Fibroblast of skin of left quadriceps (primary cell): ENCODE data around the gene ZNF541.

Experiments used
- DNase-seq, 2 experiments: peaks; one replicate each; pipeline ENCODE4 v3.0.0-alpha.2; 2013; ENCODE audit warnings: low read depth in 2 of 2

ZNF541 gene, protein sequence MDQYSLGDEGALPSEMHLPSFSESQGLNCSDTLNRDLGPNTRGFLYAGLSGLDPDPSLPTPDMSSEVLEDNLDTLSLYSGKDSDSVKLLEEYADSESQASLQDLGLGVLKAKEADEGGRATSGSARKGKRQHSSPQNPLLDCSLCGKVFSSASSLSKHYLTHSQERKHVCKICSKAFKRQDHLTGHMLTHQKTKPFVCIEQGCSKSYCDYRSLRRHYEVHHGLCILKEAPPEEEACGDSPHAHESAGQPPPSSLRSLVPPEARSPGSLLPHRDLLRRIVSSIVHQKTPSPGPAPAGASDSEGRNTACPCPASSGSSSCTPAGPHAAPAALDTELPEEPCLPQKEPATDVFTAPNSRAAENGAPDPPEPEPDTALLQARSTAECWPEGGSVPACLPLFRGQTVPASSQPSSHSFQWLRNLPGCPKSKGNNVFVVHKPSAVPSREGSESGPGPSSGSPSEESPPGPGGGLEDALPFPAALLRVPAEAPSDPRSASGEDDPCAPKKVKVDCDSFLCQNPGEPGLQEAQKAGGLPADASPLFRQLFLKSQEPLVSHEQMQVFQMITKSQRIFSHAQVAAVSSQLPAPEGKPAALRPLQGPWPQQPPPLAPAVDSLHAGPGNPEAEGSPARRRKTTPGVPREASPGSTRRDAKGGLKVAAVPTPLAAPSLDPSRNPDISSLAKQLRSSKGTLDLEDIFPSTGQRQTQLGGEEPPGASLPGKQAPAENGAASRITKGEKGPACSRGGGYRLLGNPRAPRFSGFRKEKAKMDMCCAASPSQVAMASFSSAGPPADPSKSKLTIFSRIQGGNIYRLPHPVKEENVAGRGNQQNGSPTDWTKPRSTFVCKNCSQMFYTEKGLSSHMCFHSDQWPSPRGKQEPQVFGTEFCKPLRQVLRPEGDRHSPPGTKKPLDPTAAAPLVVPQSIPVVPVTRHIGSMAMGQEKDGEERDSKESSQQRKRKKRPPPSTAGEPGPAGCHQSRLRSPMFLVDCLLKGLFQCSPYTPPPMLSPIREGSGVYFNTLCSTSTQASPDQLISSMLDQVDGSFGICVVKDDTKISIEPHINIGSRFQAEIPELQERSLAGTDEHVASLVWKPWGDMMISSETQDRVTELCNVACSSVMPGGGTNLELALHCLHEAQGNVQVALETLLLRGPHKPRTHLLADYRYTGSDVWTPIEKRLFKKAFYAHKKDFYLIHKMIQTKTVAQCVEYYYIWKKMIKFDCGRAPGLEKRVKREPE (N-terminal part only)

DNA sequence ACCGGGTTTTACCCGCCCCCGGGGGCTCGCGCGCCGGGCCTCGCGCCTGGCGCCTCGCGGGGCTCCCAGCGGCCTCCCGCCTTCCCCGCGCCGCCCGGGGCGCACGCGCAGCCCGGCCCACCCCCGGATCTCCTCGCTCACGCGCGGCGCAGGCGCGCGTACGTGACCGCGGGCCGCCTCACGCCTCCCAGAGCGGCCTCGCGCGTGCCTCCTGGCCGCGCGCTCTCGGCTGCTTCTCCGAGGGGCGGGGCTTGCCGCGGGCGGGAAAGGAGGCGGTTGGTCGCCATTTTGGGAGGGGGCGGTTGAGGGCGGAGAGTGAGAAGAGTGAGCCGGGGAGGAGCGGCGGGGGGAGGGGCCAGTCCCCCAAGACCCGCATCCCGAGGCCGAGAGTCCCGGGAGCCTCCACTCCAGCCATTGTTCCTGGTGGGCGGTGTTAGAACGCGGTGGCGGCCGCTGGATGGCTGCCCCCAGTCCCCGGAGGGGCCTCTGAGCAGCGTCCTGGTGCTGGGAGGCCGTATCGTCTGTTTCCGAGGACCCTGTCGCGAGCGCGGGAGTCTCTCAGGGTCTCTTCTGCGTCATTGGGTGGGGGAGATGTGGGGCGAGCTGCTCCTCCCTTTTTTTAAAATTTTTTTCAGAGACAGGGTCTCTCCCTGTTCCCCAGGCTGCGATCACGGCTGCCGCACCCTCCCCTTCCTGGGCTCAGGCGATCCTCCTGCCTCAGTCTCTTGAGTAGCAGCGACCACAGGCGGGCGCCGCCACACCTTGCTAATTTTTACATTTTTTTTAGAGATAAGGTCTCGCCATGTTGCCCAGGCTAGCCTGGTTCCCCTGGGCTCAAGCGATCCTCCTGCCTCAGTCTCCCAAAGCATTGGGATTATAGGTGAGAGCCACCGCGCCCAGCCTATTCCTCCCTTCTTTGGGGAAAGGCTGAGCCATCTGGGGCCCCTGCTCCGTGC is at the start of gene ZNF541:
ZNF541 (minus strand) TSS at position 78 of the 956 bp plus-strand sequence. CDS start 17,292 bp downstream, outside the sequence.
- peak; percentile 15 to 16 for DNase-seq

GRCh38 chr19:47619763-47620162 is 46.8 kb upstream of the ZNF541 start:
- no peak for DNase-seq

DNA sequence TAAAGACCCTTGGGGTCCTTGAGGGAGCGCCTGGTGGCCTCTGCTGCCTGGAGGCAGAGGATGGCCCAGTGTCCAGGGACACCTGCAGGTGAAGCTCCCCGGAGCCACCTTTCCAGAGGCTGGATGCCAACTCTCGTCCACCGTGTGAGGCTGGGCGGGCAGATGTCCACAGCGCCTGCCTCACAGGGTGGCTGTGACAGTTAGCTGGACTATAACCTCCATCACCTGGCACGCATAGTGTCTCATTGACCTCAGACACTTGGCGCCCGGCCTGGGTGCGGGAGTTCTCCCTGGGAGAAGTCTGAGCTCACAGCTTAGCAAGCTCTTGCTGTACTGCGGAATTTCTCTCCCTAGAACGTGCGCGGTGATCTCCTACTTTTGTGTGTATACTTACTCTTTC is 45.8 kb upstream of the ZNF541 start:
- no peak for DNase-seq

GRCh38 chr19:47615714-47616113 is 42.8 kb upstream of the ZNF541 start:
- no peak for DNase-seq

GRCh38 chr19:47615230-47615629 is 42.3 kb upstream of the ZNF541 start:
- DNase-seq: no peak

- DNase-seq: no peak
Observed at GRCh38 chr19:47614559-47614958, 41.6 kb upstream of the ZNF541 start.

DNA sequence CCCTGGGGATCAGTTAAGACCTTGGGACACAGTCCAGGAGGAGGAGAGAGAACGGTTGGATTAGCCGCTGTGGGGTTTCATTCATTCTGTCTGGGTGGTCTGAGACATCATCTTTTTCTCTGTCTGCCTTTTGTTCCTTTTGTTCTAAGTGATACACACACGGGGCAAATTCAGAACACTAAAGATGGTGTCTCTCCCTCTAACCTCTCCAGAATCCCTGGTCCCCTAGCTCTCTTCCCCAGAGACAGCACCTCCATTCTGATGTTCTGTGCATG is 41.0 kb upstream of the ZNF541 start:
- no peak for DNase-seq

DNA sequence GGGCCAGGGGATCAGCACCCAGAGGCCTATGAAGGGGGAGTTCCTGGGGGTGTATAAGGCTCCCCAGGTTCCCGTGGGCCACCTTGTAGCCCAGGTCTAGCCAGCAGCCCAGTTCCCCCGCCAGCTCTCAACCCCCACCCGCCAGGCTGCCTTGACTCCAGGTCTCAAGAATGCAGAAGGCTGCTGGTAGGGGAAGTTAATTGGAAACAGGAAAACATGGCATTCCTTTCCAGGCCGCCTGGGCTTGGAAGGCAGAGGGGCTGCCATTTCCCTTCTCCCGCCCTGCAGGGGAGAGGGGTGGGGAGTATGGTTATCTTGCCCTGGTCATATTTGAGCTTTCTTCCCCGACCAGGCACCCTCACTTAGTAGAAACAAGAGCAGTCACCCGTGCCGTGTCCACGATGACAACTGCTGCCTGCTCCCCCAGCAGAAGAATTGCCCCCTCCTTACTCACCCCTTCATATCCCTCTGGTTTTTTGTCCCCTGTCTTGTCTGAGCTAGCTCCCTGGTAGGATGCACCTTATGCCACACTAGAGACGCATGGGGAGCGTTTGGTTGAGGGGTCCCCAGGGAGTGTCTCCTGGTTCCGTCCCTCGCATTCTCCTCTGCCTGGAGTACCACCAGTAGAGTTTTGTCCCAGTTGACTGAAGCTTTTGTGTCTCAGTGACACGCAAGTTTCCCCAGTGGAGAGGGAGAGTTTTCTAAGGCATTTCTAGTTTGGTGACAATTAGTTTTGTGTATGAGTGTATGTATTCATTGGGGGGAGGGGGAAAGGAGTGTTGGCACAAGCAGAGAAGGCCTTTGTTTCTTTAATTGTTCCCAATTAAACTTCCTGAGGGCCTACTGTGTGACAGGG is 40.4 kb upstream of the ZNF541 start:
- DNase-seq: peak; percentile 82 to 84

- no peak for DNase-seq
Observed at GRCh38 chr19:47610902-47611301, 38.0 kb upstream of the ZNF541 start.

DNA sequence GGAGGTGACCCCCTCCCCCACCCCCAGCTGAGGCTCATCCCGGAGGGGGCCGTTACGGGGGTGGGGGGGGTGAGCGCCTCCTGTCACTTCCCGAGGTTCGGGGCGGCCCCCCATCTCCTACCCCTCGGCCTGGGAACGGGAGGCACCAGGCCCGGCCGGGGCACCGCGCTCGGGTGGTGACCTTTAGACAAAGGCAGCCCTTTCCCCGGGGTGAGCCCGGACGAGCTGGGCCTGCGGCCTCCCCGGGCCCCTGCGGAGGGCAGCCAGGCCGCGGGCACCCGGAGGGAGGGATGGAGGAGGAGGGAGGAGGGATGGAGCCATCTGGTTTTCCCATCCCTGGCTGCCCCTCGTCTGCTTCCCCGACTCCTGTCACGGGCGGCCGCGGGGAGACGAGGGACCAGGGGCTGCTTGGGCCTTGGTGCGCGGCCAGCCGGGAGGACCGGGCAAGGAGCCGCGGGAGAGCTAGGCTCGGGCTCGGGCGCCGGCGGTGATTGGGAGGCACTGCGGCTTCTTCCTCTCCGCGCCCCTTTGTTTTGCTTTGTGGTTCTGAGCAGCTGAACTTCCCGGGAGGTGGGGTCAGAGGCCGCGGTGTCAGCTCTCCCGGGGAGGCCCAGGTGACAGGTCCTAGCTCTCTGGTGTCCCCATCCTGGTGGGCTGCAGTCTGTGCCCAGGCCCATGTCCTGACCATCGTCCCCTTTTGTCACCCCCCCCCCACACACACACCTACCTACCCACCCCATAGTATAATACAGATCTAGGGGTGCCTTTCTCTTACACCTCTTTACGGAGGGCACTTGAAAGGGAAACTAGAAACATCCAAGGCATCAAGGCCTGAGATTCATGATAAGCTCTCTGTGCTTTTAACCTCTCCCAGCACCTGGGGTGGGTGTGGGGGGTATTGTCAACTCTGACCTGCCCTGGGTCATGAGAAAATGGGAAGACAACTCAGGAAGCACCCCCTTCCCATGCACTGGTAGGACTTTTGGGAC is 37.3 kb upstream of the ZNF541 start:
- DNase-seq: no peak

GRCh38 chr19:47608969-47609905 is 36.3 kb upstream of the ZNF541 start, which contains the start of gene BICRA:
Gene BICRA (plus strand): TSS chr19:47609134. CDS start chr19:47673575, 64,441 bp downstream.
- DNase-seq: peak; percentile 64 to 67

DNA sequence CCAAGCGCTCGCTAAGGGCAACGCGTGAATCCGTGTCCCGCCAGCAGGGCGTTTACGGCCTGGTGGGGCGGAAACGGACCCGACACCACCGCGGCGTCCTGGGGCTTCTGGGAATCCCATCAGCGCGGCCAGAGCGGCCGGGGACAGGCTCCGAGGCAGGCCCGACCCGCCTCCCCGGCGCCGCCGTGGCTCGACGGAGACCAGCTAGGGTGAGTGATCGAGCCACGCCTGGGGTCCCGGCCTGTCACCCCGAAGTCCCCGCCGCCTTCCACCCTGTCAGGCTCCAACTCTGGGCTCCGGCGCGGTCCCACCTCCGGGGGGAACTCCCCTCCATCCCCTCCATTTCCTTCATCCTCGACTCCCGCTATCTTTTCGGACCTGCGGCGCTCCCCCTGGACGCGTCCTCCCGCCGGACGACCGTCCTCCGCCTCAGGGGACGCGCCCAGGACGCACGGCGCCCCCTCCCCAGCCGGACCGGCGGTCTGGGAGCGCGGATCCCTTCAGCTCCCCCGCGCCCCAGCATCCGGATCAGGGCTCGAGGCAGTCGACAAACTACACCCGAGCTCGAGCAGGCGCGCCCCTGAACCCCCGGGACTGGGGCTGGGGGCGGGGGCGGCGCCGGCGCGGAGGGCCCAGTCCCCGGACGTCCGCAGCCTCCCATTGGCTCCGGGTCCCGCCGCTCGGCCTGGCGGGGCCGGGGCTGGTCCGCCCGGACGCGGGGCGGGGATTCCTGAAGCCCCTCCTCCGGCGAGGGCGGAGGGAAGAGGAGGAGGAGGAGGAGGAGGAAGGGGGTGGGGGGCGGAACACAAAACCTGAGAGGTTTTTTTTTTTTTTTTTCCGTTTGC is 35.3 kb upstream of the ZNF541 start:
- peak; percentile 91 for DNase-seq

DNA sequence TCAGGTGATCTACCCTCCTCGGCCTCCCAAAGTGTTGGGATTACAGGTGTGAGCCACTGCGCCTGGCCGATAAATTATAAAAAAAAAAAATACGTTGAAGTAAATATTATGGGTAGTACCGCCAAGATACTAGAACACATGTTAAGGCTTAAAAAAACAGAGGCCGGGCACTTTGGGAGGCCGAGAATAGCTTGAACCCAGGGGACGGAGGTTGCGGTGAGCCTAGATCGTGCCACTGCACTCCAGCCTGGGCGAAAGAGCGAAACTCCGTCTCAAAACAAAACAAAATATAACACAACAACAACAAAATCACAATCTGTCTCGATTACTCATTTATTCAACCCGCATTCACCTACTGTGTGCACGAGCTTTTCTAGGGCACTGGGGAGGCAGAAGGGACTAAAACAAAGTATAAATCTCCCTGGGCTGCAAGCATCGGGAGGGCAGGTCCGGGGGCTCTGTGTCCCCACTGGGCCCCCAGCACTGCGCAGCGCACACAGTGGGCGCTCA is 34.7 kb upstream of the ZNF541 start:
- no peak for DNase-seq

DNA sequence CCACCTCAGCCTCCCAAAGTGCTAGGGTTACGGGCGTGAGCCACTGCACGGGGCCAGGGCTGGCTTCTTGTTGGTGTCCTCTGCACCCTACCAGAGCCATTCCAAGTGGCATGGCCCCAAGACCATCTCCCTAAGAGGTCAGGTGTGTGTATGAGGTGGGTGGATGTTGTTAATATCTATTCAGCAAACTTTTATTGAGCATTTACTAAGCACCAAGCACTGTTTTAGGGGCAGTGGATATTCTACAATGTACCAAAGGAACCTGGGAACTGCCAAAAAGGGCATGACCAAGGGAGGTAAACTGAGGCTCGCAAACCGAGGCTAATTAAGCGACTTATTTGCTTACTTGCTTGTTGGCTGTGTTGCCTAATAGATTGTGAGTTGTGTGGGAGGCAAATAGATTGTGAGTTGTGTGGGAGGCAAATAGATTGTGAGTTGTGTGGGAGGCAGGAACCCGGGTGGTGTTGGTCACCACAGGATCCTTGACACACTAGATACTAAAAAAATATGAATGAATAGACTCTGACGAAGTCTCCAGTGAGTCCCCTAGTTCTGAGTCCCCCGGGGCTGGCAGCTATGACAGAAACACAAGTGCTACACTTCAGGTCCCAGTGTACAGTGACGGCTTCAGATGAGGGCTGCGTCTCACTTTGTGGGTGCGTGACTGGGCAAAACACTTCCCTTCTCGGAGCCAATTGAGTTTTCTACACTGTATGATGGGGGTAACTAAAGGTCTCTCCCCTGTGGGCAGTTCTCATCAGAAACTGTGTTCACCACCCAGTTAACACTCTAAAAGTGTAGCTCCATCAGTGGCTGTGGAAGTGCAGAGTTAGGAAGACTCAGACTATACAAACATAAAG is 31.0 kb upstream of the ZNF541 start:
- DNase-seq: no peak

DNA sequence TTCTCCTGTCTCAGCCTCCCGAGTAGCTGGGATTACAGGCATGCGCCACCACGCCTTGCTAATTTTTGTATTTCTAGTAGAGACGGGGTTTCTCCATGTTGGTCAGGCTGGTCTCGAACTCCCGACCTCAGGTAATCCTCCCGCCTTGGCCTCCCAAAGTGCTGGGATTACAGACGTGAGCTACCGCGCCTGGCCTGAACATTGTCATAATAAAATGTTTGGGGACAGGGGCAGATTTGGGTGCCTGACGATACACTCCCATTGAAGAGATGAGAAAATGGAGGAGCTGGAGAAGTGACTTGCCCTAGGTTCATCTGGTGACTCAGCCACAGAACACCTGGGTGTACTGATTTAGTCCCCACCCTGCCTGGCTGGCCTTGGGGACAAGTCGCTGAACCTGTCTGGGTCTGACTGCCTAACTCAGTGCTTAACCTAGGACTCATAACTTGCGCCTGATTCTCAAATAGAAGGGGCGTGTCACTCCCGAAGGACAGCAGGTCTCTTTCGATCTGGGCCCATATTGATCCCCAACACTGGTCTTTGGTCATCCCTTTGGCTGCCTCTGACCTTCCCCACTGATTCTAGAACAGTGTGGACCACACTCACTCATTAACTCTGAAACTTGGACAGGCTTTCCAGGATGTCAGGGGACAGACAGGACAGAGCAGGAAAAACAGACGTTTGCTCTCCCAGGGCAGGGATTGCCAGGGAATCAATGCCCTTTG is 28.4 kb upstream of the ZNF541 start:
- DNase-seq: no peak
